NK-92 treated with Interleukin-12 subunit alpha and Interleukin-12 subunit beta, amount 100 ng/mL, for 24 hours (cell line): Measurements from ENCODE around the gene DOK5.

Experiments used
- DNase-seq: peaks from one replicate; lab custom pipeline; 2025; lab: John Stamatoyannopoulos, UW

The DOK5 gene

DNA sequence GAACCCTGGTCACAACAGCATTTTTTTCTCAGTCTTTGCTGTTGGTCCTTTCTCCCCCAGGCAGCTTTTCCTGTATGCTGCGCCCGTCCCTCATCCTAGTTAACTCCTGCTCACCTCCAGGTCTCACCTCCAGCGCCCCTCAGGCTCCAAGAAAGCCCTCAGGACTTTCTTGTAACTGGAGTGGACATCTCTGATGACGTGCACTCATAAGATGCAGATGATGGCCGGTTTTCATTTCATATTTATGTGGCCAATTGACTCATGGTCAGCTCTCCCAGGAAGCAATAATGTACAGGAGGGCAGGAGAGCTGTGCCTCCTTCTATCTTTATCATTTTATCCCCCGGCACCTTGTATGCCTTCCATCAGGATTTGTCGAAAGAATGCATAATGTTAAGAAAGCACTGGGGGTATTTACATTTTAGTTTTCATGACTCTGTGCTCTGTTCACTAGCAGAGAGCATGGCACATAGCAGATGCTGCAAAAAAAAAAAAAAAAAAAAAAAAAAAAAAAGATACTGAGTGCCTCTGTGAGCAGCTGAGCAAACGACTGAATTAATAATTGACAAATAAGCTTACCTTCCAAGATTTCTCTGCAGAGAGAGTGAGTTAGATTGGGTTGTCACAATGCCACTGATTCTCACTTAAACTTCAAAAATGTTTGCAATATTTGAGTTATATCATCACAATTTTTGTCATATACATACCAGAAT lies 170.2 kb downstream of the DOK5 start:
- DNase-seq, result no peak

DNA sequence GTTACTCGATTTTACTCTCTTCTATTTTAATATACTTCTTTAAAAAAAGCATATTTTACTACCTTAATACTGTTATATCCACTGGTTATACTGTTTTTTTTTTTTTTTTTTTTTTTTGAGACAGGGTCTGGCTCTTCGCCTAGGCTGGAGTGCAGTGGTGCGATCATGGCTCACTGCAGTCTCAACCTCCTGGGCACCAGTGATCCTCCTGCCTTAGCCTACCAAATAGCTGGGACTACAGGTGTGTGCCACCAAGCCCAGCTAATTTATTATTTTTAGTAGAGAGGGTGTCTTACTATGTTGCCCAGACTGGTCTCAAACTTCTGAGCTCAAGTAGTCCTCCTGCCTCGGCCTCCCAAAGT lies 170.7 kb downstream of the DOK5 start:
- no peak for DNase-seq

DNA sequence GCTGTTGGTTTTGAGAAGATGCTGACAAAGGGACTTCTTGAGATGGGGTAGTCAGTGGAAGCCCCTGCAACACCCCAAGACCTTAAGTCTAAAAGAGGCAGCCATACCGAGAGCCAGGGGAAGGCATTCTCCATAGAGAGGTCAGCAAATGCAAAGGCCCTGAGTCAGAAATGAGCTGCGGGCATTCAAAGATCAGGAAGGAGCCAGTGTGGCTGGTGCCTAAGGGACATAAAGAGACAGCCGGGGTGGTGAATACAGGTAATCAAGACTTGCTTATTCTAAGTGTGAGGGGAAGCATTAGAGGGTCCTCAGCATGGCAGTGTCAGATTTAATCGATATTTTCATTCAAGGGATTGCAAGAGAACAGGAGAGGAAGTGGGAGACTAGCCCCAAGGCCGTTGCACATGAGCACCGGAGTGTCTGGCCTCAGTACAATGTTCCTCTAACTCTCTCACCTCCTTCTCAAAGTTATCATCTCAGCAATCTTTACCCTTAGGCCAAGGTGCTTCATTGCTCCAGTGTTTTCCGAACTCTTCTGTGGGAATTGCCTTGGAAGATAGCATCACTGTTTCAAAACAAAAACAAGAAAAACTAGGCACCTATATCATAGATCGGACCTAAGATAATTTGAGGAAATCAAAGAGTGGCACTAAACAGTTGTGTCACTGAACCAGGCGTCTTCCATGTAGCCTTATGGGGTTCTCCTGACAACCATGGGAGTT lies 173.2 kb downstream of the DOK5 start:
- DNase-seq, result no peak

DNA sequence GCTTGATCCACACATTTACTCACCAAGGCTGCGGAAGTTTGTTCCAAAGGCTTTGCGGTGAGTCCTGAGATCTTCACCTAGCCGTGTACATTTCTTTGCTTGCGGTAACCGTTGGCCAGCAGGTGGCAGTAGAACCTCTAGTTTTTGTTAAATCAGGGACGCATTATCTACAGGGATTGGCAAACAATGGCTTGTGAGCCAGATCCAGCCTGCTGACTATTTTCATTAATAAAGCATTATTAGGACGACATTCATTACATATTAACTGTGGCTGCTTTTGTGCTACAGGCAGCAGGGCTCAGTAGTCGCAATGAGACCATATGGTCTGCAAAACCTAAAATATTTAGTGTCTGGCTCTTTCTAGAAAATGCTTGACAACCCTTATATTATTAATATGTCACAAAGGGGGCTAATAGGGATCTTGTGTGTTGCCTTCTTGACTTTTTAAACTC lies 174.1 kb downstream of the DOK5 start:
- peak; percentile 10 for DNase-seq

DNA sequence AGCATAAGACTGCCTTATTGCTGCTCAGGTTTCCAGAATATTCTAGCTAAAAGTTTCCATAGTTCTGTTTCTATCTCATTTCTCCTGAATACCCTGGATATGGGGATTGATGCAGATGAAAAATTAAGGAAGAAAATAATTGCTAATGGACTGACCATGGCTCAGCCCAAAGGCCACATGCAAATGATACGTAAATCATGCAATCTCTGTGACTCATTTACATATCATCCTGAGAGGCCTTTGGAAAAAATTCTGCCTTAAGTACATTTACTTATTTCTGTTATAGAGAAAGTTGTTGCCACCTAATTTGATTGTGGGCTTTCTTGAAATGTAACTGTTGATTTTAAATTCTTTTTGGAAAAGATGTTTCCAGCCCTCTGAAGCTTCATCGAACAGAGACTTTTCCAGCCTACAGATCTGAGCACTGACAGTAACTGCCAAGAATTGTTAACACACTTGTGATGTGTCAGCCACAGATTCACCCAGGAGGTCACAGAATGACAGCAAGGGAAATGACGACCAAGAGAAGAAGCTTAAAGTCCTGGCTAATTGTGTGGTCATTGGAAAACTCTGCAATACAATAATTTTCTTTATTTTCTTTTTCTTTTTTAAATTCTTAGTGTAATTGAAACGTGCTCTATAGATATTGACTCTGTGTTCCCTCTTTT lies 174.8 kb downstream of the DOK5 start:
- no peak for DNase-seq

DNA sequence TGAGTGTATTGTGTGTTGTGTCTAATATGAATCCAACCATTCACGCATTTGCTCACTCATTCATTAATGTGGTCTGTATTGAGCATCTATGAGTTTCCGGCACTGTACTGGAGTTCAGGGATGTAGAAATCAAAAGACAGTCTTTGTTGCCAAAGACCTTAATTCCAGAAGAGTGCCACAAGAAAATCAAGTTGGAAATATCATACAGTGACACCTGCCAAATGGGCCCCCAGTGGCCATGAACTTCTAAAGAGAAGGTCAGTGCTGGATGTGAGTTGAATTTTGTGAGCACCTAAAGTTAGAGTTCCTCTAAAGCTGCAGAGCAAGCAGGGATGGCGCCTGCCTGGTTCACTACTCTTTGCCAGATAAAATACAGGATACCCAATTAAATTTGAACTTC lies 175.9 kb downstream of the DOK5 start:
- no peak for DNase-seq

DNA sequence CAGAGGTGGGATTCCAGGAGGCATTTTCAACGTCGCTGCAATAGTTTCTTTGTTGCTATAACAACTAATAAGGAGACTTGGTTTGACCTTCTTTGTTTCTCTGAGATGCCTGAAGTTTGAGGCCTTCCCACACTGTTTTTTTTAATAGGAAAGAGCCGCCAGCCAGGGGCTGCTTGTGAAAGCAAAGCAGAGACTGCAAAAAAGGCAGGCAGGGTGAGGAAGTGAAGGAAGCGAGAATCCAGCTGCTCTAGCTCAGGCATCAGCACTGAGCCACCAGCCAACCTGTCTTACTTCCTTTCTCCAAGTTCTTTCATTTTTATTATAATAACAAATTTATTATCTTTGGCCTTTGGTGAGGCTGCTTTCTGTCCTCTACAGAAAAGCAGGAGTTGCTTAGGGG lies 179.1 kb downstream of the DOK5 start:
- DNase-seq, result no peak

DNA sequence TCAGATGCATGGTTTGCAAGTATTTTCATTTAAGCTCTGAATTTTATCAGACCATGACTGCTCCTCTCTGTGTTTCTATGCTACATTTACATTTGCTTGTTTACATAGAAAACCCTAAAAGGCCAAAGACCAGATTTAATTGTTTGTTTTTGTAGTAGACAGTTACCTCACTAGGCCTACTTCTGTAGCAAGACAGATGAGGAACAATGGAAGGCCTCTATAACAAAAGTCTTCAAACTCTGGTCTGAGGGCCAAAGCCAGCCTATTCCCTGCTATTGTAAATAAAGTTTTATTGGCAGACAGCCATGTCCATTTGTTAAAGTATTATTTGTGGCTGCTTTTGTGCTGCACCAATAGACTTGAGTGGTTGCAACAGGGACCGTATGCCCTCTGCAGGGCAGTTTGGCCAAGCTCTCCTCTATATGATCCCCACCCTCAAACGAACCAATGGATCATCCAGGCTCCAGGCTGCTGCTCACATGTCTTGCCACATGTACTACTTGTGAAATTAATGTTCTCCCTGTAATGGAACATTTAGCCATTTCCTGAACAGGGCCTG lies 182.0 kb downstream of the DOK5 start:
- no peak for DNase-seq

DNA sequence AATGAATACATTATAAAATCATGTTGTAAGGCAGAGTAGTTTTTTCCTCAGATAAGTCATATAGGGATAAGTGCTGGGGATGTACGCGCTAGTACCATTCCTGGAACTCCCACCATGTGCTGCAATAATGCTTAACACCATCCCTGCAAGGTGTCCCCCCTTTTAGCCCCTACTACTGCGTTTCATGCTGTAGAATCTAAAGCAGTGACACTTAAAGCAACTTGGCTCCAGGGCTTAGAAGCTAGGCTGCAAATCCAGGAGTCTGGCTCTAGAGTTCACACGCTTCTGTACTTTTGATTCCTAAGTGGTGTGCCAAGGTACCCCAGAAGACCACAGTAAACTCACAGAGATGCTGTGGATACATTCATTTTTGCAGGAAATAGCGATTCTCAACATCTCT lies 183.1 kb downstream of the DOK5 start:
- DNase-seq, result no peak

DNA sequence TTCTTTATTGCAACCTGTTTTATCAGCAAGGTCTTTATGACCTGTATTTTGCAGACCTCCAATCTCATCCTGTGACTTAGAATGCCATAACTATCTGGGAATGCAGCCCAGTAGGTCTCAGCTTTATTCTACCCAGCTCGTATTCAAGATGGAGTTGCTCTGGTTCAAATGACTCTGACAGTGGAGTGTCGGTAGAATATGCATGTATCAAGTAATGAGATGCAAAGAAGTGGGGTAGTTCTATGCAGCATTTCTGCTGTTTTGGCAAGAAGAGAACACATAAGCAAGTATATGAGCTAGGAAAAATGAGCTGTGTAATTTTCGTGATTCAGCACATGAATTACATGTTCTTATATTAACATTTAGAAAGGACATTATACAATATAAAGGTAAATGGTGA lies 185.9 kb downstream of the DOK5 start:
- DNase-seq, result no peak

DNA sequence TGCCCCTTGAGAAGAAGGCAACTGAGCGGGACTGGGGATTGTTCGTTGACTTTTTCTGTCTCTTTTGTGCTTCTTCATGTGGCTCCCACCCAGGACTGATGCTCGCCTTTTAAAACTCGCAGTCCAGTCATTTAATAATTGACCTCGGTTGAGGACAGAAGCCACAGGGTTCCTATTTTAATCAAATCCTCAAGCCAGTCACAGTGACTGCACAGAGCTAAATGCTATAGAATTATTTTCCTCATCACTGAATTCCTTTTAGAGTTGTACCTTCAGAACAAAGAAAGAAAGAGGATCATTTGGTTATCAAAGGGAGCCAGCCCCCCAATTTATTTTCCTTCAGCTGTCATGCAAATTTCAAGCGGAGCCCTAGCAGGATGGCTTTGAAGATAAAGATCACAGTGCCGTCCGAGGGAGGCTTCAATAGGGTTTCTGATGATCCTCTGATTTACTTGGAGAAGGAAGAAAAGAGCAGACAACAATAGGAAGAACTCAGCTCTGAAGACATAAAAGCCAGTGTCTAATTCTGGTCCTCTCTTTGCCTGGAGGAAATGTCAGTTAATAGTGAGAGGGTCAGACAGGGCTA lies 186.6 kb downstream of the DOK5 start:
- DNase-seq, result no peak

DNA sequence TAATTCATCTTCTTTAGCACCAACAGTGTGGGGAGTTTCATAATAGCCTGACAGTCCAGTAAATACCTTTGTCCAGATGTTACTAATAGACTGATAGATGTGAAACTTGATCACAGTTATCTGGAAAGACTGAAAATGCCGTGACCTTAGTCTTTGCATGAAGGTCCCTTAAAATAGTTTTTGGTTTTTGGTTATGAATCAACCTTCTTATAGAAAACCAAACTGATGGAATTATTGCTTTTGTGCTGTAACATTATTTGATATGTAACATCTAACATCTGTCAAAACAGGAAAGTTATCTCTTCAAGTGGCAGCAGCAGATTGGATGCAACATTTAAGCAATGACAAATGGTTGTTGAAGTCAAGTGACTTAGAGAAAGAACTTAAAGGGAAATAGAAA lies 190.4 kb downstream of the DOK5 start:
- no peak for DNase-seq

DNA sequence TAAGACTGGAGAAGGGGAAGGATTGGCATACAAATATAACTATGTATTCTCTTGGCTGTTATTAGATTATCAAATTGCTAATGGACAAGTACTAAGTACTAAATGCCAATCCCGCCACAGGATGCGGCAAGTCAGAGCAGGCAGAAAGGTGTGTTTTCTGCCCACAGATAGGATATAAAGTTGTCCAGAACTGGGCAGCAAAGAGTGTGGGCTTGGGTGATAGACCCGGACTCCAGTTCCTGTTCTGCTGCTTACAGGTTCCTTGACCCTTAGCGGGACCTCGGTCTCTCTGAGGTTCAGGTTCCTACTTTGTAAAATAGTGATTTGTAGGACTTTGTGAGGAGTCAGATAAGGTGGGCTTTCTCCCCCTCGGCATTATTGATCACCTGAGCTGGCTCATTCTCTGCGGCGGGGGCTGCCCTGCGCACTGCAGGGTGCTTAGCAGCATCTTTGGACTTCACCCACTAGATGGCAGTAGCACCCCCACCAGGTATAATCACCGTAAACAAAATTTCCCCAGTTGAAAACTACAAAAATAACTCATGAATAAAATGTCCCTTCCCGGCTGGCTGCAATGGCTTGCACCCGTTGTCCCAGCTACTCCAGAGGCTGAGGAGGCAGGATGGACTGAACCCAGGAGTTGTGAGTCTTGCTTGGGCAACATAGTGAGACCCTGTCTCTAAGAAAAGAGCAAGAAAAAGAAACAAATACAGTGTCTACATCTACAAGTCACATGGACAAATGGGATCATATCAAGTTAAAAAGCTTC lies 193.1 kb downstream of the DOK5 start:
- DNase-seq, result no peak

DNA sequence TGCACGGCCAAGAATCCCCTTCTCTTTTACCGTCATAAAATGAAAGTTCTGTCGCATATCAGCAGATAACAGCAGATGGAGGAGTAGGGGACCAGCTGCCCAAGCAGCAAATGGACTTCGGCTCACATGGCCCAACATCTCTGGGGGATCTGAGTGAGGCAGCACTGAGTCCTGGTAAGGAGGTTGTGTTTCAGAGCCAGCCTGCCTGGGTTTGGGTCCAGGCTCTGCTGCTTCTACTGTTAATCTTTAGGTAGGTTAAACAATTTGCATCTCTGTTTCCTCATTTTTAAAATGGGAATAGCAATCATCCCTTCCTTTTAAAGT lies 193.6 kb downstream of the DOK5 start:
- DNase-seq, result no peak

DNA sequence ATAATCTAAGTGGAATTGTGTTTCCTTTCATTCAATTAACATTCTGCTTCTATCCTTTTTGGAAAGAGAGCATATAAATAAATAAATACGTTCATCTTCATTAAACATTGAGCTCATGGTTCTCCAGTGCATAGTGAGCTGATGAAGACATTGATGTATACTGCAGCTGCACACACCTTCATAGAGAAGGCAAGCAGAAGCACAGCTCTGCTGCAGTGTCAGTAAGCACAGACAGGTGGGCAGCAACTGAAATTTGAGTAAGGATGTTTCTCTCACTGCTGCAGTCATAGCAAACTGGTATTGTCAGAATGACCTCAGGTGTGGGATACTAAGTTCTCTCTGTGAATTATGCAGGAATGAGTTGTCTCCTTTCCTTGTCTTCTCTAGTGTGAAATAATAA lies 202.9 kb downstream of the DOK5 start:
- DNase-seq, result no peak

DNA sequence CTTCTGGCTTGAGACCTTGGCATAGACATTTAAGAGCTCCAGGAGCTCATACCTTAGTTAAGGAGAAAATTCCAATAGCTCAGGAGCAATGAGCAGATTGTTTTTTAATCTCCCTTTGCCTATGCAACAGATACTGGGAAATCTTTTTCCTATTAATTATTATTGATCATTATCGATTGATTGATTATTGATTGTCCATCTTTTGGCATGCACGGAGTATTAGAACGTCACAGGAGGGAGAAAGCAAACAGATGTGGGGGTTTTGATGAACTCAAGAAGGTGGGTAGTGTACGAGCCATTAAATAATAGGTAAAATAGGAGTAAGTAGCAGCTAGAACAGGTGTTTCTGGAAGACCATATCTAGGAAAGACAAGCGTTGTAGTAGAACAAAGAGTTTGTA lies 205.0 kb downstream of the DOK5 start:
- DNase-seq, result no peak

DNA sequence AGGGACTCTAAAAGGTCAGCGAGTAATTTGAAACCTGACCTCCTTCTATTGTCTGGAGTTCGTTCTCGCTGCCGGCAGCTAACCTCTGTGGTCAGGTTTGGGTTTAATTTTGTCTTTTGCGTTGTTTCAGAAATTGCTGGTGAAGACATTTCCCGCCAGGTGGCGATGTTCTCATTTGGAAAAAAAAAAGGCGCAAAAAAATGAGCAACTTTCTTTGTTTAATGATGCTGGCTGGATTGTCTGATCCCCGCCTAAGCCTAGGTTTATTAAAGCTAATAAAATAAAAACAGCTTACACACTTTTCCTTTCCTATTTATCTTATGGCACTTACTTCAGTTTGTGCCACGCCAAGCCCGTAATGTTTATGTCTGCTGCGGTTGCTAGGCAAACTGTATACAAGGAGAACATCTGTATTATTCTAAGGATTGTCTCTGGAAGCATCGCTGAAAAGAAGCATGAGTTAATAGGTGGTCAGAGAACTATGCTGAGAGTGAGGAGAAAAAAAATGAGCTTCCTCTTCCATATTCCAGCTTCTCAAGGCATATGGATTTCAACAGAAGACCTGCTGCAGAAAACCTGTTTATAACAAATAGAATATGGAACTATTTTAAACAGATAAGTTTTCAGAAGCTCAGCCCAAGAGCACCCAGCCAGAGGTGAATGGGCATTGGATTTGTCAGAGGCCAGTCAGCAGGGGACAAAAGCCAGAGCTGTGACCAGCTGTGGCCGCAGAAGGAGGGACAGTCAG lies 205.7 kb downstream of the DOK5 start:
- no peak for DNase-seq

DNA sequence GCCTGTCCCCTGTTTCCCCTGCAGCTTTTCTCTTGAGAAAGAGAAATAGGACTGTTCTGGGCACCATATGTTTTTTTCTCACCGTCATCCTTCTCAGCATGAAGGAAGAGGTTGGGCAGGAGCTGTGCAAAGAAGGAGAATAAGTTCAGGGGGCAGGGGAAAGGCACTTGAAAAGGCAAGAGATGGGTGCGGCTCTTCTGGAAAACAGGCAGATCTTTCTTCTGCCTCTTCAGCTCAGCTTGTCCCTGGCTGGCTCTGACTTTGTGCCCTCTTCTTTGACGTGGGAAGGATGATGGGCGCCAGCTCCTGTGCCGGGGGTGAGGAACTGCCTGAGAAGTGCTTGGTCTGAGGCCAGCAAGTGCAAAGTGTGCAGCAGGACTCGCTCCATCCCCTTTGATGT lies 206.5 kb downstream of the DOK5 start:
- DNase-seq, result no peak

DNA sequence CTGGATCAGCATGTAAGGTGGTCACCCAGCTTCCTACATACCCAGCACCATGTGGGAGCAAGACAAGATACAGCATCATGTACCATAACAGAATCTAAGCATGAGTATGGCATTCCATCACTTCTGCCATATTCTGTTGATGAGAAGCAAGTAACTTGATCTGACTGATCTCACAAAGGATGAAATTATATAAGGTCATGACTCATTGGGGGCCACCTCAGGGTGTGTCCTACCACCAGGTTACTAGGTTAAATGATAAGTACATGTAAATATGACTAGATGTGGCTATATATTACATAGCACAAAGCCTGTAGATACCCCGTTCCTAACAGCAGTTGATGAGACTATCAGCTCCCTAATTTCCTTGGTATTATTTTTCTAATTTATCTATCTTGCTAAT lies 213.1 kb downstream of the DOK5 start:
- no peak for DNase-seq

DNA sequence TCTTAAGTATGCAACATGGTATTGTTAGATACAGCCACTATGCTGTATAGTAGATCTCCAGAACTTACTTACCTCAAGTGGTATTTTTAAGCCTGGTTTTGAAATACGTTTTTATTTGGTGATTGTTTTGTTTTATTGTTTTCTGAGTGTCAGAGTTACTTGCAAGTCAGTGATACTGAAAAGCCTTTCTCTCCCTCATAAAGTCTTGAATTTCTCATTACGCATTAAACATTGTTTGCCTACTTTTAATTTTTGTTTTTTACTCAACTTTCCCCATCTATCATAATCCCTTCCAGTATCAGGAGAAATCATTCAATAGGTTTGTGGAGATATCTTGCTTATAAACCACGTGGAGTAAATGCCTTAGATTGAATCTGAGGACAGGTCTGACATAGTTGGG lies 214.9 kb downstream of the DOK5 start:
- no peak for DNase-seq

DNA sequence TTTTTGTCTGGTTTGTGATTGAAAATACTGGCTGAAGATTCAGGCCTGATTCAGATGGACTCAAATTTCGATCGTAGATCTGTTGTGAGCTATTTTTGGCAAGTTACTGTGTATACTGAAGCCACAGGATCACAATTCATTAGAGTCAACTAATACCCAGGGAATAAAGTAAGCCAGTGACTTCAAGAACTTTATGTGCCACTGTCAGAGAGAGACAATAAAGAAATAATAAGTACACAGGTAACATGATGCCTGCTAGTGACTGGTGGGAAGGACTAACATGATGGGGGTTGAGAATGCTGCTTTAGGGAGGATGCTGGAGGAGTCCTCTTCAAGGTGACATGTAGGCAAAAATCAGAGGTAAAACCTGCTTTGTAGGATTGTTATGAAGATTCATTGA lies 215.9 kb downstream of the DOK5 start:
- DNase-seq, result no peak
